ENCODE data around the gene C8B.

Gene C8B

GRCh38 chr1:56972976-56973375 lies 7.2 kb upstream of the C8B start:
- DNase-seq (ENCODE audit: low read depth) = no peak

DNA sequence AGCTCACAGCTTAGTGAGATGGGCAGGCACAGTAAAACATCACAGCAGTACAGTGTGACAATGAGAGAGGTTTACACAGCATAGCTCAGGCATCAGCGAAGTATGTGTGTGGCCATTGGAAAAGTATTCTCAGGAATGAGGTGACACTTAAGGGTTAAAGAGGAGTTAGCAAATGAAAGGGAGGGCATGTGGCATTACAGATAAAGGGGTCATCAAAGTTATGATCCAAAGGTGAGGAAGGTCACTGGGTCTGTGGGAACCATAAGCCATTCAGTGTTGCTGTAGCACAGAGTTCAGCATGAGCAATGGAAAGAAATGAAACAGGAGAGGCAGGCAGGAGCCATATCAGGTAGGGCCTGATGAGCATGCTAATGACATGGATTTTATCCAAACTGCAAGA lies 4.5 kb upstream of the C8B start:
- DNase-seq (ENCODE audit: low read depth) = no peak

- DNase-seq (ENCODE audit: low read depth) = no peak
Observed at GRCh38 chr1:56968878-56969495, 3.2 kb upstream of the C8B start.

- no peak for DNase-seq (ENCODE audit: low read depth)
Observed at GRCh38 chr1:56967900-56968832, 2.4 kb upstream of the C8B start.

DNA sequence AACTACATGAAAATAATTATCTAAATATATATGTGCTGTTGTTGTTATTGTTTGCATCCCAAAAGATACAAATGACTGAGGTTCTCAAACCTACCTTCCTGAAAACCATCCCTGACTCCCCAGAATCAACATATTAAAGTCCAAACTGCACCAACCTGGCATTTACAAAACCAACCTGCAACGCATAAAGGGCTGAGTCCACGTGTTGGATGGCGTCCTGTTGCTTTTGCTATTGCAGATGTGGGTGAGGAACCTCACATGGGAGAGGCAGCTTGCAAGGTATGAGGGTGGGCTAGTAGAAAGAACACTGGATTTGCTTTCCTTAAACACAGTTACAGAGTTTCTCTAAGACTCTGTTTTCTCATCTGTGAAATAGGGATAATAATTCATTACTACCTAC lies 1.5 kb upstream of the C8B start:
- no peak for DNase-seq (ENCODE audit: low read depth)

DNA sequence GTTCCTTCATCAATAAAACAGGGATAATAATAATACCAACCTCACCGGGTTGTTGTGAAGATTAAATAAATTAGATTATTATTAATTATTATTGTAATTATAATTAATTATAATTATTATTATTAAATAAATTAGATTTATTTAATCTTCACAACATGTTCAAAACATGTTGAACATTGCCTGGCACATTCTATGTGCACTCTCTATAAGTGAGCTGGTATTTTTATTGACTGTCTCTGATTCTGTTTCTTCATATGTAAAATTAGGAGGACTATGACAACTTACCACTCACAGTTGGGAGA lies 834 bp upstream of the C8B start:
- no peak for DNase-seq (ENCODE audit: low read depth)

- DNase-seq (ENCODE audit: low read depth) = no peak
Observed at GRCh38 chr1:56965191-56965590, 624 bp downstream of the C8B start.

DNA sequence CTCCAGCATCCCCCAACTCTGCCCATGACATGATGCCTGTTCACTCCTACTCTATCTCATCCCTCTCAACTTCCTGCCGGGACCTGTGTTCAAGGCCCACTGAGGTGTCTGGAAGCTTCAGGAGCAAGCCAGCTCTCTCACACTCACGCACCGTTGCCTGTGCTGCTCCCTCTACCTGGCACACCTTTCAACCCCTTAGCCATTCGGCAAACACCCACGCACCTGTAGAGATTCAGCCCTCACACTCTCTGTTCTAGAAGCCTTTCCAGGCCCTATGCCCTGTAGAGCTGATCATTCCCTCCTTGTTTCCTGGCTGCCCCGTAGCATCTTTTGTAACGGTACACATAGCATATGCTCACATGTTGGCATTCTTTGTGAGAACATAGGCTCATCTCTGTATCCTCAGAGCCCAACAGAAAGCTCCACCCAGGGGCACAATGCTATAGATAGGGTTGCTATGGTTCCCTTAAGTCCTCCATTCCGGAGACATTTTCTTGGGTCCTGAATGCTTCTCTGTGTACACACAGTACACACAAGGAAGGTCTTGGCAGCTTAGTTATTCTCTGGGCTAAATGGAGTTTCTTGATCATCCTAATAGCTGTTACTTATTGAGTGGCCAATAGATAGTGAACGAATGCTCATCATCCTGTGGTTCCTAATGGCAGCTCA lies 1.3 kb downstream of the C8B start:
- DNase-seq (ENCODE audit: low read depth) = no peak

DNA sequence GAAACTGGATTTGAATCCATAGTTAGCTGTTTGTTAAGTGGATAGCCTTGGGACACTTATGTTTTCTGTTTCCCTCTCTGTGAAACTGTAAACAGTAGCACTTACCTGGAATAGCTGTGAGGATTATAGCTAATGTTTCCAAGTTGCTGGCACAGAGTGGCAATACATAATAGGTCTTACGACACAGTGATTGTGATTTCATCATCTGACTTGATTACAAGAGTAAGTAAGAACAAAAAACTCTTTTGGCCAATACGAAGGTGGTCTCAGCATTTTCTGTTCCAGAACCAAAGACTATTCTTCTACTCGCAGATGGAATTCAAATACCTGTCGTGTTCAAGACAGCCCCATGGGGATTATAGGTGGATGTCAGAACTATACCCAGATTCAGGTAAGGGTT lies 2.1 kb downstream of the C8B start:
- DNase-seq (ENCODE audit: low read depth) = no peak

- no peak for DNase-seq (ENCODE audit: low read depth)
Observed at GRCh38 chr1:56961426-56961825, 4.4 kb downstream of the C8B start.

GRCh38 chr1:56958526-56958925 lies 7.3 kb downstream of the C8B start:
- DNase-seq (ENCODE audit: low read depth) = peak; percentile 49

GRCh38 chr1:56957931-56958330 lies 7.9 kb downstream of the C8B start:
- DNase-seq (ENCODE audit: low read depth) = no peak

GRCh38 chr1:56954664-56955063 lies 11.2 kb downstream of the C8B start:
- no peak for DNase-seq (ENCODE audit: low read depth)

GRCh38 chr1:56953386-56953785 lies 12.4 kb downstream of the C8B start:
- no peak for DNase-seq (ENCODE audit: low read depth)

- DNase-seq (ENCODE audit: low read depth) = no peak
Observed at GRCh38 chr1:56952501-56952900, 13.3 kb downstream of the C8B start.

DNA sequence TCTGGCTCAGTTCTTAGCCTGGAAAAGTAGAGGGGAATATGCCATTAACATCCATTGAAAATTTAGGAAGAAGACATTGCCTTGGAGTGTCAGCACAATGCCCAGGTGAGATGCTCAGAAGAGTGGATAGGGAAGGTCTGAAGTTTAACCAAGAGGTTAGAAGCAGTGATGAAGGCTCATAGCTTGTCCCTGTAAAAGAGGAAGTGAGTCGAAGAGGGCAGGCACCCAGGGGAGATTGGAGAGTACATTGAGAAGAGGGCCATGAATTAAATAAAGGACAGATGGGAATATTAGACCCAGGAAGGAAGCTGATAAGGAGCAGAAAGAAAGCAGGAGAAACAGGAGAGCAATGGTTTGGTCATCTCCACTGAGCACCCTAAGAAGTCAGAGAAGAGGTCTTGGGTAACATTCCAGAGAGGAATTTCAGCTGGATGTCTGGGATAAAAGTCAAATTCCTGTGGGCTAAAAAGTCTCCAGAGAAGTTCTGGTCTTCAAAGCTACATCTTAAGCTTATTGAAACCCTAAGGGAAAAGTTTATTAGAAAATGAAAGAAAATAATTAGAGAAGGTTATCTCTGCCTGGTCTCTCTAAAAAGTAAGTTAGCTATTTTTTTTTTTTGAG lies 17.3 kb downstream of the C8B start:
- peak; percentile 36 for DNase-seq (ENCODE audit: low read depth)

GRCh38 chr1:56940039-56940438 lies 25.8 kb downstream of the C8B start:
- DNase-seq (ENCODE audit: low read depth) = no peak

DNA sequence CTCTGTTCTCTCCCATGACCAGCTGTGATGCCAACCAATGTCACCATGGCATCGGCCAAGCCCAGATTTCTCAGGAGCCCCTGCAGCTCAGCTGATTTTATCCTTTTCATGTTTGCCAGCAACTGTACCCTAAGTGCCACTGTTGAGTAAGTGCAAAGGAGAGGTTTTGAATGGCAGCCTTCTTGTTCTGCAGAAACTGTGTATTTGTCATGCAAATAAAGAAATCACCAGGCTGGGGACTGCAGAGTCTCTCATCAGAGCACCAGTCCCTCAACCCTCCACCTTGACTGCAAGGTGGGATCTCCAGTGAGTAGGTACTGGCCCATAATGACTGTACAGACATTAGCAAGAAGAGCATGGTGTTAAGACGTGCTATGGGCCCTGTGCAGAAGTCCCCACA lies 26.6 kb downstream of the C8B start:
- no peak for DNase-seq (ENCODE audit: low read depth)

- DNase-seq (ENCODE audit: low read depth) = no peak
Observed at GRCh38 chr1:56938646-56939045, 27.2 kb downstream of the C8B start.

DNA sequence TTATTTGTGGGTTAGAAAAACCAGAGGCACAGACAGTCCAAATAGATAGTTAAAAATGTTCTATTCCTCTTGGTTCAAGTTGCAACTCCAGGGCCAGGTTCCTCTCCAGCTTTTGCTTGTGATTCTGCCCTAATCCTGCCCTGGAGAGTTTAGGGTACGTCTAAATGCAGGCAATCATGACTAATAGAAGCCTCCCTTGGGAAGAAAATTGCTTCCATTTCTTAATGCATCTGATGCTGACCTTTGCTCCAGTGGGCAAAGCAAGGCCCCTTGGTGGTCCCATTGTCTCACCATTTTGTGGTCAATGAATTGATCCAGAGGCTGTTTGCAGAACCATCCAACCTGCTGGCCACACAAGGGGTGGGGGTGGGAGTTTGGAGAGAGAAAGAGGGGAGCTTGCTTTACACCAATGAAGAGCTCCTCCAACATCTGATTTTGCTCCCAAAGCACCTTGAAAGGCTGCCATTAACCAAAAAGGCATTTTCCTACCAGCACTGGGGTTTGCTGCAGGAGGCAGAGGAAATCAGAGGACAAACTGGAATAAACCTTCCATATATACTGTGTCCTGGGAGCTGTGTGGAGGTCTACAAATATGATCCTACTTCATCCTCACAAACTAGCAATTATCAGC lies 31.3 kb downstream of the C8B start:
- peak; percentile 70 for DNase-seq (ENCODE audit: low read depth)

- no peak for DNase-seq (ENCODE audit: low read depth)
Observed at GRCh38 chr1:56933606-56934005, 32.2 kb downstream of the C8B start.

DNA sequence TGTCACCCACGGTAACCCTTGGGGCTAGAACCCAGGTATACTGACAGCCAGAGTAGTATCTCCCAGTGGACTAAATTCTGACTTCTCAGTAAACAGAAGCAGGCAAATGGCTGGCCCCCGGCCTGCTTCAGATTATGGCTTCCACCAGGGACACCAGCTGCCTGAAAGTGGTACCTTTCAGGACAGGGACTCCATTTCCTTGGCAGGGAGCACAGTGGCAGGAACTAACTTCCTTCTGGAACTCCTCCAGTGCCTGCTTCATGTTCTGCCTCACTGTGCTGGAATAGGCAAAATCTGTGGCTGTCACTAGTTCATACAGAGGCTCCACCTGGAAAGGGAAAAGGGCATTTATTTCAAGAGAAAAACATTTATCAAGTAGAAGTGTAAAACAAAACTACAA lies 32.7 kb downstream of the C8B start:
- DNase-seq (ENCODE audit: low read depth) = no peak

Data from GM04504 (cell line).